ENCODE data around the gene SLC44A2.

SLC44A2 gene

GRCh38 chr19:10682397-10683063 is 57.2 kb downstream of the SLC44A2 start:
- DNase-seq (ENCODE audit: low read depth), result no peak

DNA sequence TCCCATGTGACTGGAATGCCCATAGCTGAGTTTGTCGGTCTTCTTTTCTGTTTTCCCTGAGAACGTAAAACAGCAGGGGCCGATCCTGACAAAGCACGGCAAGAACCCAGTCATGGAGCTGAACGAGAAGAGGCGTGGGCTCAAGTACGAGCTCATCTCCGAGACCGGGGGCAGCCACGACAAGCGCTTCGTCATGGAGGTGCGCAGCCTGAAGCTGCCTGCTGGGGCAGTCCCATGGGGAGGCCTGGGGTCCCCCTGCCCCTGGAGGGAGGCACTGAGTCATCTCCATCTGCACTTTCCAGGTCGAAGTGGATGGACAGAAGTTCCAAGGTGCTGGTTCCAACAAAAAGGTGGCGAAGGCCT is 57.7 kb downstream of the SLC44A2 start:
- no peak for DNase-seq (ENCODE audit: low read depth)

DNA sequence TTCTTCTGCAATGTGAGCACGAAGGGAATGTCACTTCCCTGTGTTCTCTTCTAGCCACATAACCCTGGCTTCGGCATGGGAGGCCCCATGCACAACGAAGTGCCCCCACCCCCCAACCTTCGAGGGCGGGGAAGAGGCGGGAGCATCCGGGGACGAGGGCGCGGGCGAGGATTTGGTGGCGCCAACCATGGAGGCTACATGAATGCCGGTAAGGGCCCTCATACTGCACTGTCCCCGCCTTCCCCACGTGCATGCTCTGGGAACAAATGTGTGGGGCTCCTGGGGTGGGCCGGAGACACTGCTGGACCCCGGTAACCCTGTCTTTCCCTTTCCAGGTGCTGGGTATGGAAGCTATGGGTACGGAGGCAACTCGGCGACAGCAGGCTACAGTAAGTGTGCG is 58.2 kb downstream of the SLC44A2 start:
- no peak for DNase-seq (ENCODE audit: low read depth)

GRCh38 chr19:10685210-10685609 is 59.9 kb downstream of the SLC44A2 start:
- DNase-seq (ENCODE audit: low read depth), result no peak

- no peak for DNase-seq (ENCODE audit: low read depth)
Measured at GRCh38 chr19:10686193-10686592, 60.8 kb downstream of the SLC44A2 start.

GRCh38 chr19:10686661-10687517 is 61.5 kb downstream of the SLC44A2 start:
- no peak for DNase-seq (ENCODE audit: low read depth)

DNA sequence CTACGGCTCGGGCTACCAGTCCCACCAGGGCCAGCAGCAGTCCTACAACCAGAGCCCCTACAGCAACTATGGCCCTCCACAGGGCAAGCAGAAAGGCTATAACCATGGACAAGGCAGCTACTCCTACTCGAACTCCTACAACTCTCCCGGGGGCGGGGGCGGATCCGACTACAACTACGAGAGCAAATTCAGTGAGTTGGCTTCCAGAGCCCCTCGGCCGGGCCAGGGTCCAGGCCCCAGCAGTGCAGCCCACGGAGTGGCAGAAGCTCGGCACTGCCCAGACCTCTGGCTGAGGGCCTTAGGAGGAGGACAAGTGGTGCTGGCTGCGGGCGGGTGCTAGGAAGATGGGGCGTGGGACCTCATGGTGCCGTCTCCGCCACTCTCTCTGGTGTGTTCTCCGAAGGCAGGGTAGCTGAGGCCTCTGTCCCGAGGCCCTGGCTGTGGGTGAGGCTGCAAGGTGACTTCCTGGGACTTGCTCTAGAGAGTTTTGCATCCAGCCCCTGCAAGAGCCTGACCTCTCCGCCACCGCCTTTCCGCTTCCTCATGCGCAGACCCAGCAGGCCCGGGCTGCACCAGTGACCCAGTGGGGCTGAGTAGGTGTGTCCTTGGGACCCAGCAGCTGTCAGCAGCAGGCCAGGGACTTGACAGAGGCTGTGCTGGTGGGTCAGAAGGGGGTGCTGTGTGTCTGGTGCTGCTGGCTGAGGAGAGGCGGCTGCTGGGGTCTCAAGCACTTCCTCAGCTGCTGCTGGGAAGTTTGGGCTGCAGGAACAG is 62.4 kb downstream of the SLC44A2 start:
- no peak for DNase-seq (ENCODE audit: low read depth)

DNA sequence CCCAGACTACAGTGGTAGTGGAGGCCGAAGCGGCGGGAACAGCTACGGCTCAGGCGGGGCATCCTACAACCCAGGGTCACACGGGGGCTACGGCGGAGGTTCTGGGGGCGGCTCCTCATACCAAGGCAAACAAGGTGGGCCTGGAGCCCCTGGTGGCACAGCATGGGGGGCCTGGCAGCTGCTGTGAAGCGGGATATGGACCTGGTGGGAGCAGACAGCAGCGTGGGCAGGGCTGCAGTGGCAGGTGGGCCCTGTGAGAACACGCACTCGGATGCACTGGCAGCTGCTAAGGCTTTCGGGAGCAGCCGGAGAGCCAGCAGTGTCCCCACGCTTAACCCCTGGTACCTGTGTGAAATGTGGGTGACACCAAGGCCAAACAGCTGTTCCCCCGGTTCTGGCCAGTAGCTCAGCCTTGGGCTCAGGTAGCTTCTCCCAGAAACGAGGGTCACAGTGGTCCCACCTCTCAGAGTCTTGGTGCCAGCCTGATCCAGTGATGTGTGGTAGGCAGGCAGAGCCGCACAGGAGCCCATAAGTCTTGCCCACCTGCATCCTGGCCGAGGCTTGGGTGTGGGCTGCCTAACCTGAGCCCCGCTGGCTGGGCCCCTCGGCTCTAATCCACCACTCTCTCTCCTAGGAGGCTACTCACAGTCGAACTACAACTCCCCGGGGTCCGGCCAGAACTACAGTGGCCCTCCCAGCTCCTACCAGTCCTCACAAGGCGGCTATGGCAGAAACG is 63.4 kb downstream of the SLC44A2 start:
- no peak for DNase-seq (ENCODE audit: low read depth)

DNA sequence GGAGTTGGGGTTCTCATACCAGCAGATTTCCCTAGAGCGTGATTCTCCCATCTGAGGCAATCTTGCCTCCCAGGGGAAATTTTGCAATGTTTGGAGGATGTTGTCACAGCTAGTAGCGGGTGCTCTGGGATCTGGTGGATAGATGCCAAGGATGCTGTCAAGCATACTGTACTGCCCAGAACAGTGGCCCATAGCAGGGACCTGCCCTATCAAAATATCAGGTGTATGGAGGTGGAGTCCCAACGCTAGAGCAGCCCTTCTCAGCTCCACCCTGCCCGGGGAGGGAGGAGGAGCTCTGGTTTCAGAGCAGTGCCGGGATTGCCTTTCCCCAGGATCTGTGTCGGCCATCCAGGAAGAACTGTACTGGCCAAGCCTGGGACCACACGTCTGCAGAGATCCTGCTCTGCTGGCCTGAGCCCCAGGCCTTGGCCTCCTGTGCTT is 65.0 kb downstream of the SLC44A2 start:
- DNase-seq (ENCODE audit: low read depth), result no peak

- DNase-seq (ENCODE audit: low read depth), result no peak
Measured at GRCh38 chr19:10691178-10691881, 66.0 kb downstream of the SLC44A2 start.

GRCh38 chr19:10691883-10692282 is 66.5 kb downstream of the SLC44A2 start:
- DNase-seq (ENCODE audit: low read depth), result no peak

DNA sequence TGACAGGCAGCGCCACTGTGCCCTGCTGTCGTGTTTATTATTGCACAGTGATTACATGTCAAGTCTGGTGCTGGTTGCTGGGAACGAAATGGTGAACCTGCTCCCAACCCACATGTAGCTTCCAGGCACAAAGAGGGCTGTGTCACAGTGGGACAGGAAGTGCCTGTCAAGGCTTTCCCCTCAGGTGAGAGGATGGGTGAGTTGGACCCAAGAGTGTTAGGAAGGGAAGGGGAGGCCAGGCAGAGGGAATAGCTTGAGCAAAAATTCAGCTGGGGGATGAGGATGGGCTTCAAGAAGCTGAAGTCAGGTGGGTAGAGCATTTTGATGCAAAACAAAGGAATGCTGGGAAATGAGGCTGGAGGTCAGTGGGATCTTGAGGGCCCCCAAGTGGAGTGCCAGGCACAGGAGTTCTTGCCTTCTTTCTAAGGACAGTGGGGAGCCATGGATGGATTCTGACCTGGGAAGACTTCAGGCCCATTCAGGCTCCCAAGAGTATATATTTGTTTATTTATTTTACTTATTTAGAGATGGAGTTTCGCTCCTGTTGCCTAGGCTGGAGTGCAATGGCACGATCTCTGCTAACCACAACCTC is 67.4 kb downstream of the SLC44A2 start:
- DNase-seq (ENCODE audit: low read depth), result no peak

Measured in HS-27A (cell line).